Activated naive CD4-positive, alpha-beta T cell treated with anti-CD3 and anti-CD28 coated beads for 36 hours (primary cell): Measurements from ENCODE around the gene ITPRIP. TPM values are rescaled to one million over a fixed set of nuclear protein-coding genes. Genes with fewer than 3 reads are reported as not detected.
A peak's percentile ranks its signal among the peaks of the same experiment; 100 is the strongest.

Experiments used
- CTCF ChIA-PET: fragments of 350-600 bp; sonication (Branson Sonifier 250); formaldehyde crosslinking; loops from one replicate; lab custom pipeline; 2021; ENCODE audit warnings: antibody characterized with exemption; lab: Charles Lee
- DNase-seq: peaks from one replicate; pipeline ENCODE4 v3.0.0-alpha.2; 2020
- H3K27ac Mint-ChIP-seq: one replicate; pipeline ENCODE4 v1.8.0; 2021; ENCODE audit warnings: mild to moderate bottlenecking, mixed read lengths
- H3K27me3 Mint-ChIP-seq: one replicate; pipeline ENCODE4 v1.8.0; 2021; ENCODE audit warnings: low read depth, mixed read lengths
- H3K36me3 Mint-ChIP-seq: one replicate; pipeline ENCODE4 v1.8.0; 2021; ENCODE audit warnings: low read depth, mixed read lengths
- H3K4me1 Mint-ChIP-seq: one replicate; pipeline ENCODE4 v1.8.0; 2021; ENCODE audit warnings: low read depth, mixed read lengths
- H3K4me3 Mint-ChIP-seq: one replicate; pipeline ENCODE4 v1.8.0; 2021; ENCODE audit warnings: mild to moderate bottlenecking, moderate library complexity, mixed read lengths
- H3K9me3 Mint-ChIP-seq: one replicate; pipeline ENCODE4 v1.8.0; 2021; ENCODE audit warnings: mixed read lengths
- intact Hi-C: fragments of 100-400 bp; cut with micrococcal nuclease; formaldehyde crosslinking; loops from one replicate; pipeline ENCODE4 v1.15.1; 2023
- microRNA-seq: library from miRNA; unstranded; fragments of <30 nt; microRNA quantifications from one replicate; pipeline ENCODE4 v1.2.0, GENCODE V29; 2022; ENCODE audit warnings: borderline microRNAs expressed, borderline replicate concordance
- total RNA-seq, 2 experiments: library from RNA; stranded (reverse); gene quantifications; one replicate each; pipeline ENCODE4 v1.2.3, GENCODE V29; 2021

Gene ITPRIP
- total RNA-seq, 2 experiments from 2014 or later = 24.5 to 25.3 TPM

DNA sequence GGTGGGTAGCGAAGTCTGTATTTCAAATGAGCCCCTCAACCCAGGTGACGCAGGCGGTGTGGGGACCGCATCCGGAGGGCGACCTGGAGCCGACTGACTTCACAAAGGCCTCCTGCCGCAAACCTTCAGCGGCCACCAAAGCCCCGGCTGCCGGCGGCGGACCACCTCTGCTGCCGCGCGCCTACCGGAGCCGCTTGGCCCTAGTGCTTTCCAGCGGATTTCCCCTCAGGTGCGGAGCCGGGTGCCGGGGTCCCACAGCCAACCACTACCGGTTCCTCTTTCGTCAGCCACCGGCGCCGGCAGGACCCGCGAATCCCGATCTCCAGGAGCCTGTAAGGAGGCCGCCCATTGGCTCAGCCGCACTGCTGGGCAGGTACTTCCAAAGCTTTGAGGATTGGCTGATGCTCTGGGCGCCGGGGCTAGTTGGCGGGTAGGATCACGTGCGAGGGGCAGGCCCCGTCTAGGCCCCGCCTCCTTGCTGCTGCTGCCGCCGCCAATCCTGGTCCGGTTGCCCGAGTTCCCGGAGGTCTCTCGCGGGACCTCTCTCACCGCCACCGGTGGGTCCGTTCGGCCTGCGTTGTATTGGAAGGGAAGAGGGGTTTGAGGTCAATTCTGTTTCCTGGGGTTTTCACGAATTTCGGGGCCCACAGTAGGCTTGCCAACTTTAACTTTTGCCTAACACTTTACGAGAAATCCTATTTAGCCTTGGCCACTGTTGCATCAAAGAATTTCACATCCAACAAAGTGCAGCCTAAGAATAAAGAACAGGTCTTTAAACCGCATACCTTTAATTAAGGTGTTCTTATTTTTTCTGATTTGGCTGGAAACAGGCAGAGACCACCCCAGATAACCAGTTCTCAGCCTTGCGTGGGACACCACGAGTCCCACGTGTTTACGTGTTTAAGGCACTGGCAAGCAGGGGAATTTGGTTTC, 69.3 kb downstream of the ITPRIP start, which contains the start of gene GSTO2:
Gene GSTO2, plus strand, starts transcription at position 472 of the 933 bp plus-strand sequence. CDS start 5,732 bp downstream, outside the sequence.
- peak; percentile 99 for DNase-seq
- intact Hi-C loops = loop anchor here (1.0 to 5.0 kb wide), 14 partner anchors 9 to 360 kb away; partner anchors contain the start of genes CFAP43, CFAP58, ITPRIP and STN1
- peak within 1 kb of the TSS; percentile 84 for H3K4me3 Mint-ChIP-seq
- peaks cover 40% of the 10 kb centered on the region for H3K4me1 Mint-ChIP-seq
- no peaks in the 10 kb centered on the region for H3K9me3 Mint-ChIP-seq
- H3K27me3 Mint-ChIP-seq = no peaks in the 10 kb centered on the region
- CTCF ChIA-PET = interaction anchor here (0.7 to 1.2 kb wide), 4 partner anchors 38 to 83 kb away, joined by 3 to 5 read pairs (median 3); no protein-coding TSS in a partner anchor
- H3K27ac Mint-ChIP-seq = peak within 1 kb of the TSS; percentile 99
- H3K36me3 Mint-ChIP-seq = peaks cover 39% of the 10 kb centered on the region

- H3K36me3 Mint-ChIP-seq = peaks cover 44% of the 10 kb centered on the region
- no peaks in the 10 kb centered on the region for H3K27me3 Mint-ChIP-seq
- CTCF ChIA-PET = no interaction called here
- H3K4me1 Mint-ChIP-seq = peaks cover 46% of the 10 kb centered on the region
- H3K4me3 Mint-ChIP-seq = peak overlapping the region; percentile 84
- intact Hi-C loops = loop anchor here (1.0 to 5.0 kb wide), 9 partner anchors 8 to 360 kb away; no protein-coding TSS in a partner anchor
- H3K27ac Mint-ChIP-seq = peak overlapping the region; percentile 99
- H3K9me3 Mint-ChIP-seq = no peaks in the 10 kb centered on the region
- DNase-seq = no peak
Observed at GRCh38 chr10:104268405-104268712, 69.9 kb downstream of the ITPRIP start.

DNA sequence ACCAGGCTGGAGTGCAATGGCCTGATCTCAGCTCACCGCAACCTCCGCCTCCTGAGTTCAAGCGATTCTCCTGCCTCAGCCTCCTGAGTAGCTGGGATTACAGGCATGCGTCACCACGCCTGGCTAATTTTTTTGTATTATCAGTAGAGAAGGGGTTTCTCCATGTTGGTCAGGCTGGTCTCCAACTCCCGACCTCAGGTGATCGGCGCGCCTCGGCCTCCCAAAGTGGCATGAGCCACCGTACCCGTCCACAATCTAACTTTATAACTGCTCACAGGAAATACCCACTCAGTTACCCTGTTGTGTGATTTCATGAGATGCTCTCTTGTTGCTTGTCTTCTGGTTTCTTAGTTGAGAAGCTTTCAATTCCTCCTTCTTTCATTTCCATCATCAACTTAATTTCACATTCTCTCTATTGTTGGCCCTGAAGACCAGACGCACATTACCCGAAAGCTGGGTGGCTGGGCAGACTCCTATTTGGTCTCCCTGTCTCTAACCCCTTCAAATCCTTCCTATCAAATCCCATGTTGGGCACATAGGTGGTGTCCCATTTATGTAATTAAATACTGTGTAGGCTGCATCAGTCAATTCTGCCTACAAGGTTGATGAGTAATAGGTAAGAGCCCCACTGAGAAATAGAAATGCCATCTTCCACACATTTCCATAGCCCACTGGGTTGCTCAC, 70.4 kb downstream of the ITPRIP start:
- intact Hi-C loops = loop anchor here (1.0 to 5.0 kb wide), 9 partner anchors 8 to 359 kb away; no protein-coding TSS in a partner anchor
- Mint-ChIP-seq H3K27ac (peak overlapping the region; percentile 99), H3K4me1 (peaks cover 48% of the 10 kb centered on the region), H3K4me3 (peak overlapping the region; percentile 84), H3K27me3 (no peaks in the 10 kb centered on the region), H3K36me3 (peaks cover 45% of the 10 kb centered on the region), H3K9me3 (no peaks in the 10 kb centered on the region)
- peak; percentile 65 for DNase-seq
- CTCF ChIA-PET = interaction anchor here (1.4 kb wide), 1 partner anchor 13 kb away, joined by 6 read pairs; the partner anchor contains the start of gene GSTO1

GRCh38 chr10:104264783-104265182, 73.5 kb downstream of the ITPRIP start:
- Mint-ChIP-seq H3K9me3 (no peaks in the 10 kb centered on the region), H3K27ac (peak overlapping the region; percentile 85), H3K27me3 (no peaks in the 10 kb centered on the region), H3K4me3 (no peak overlapping the region), H3K36me3 (peaks cover 70% of the 10 kb centered on the region), H3K4me1 (peaks cover 75% of the 10 kb centered on the region)
- CTCF ChIA-PET = interaction anchor here (1.8 to 2.0 kb wide), 2 partner anchors 9 to 375 kb away, joined by 5 to 7 read pairs; no protein-coding TSS in a partner anchor
- DNase-seq = no peak
- intact Hi-C loops = loop anchor here (5.0 kb wide), 1 partner anchor 282 kb away; no protein-coding TSS in a partner anchor

GRCh38 chr10:104262055-104262454, 76.2 kb downstream of the ITPRIP start:
- Mint-ChIP-seq H3K4me3 (peak overlapping the region; percentile 38), H3K36me3 (peaks cover 76% of the 10 kb centered on the region), H3K27ac (peak overlapping the region; percentile 96), H3K4me1 (peaks cover 84% of the 10 kb centered on the region), H3K27me3 (no peaks in the 10 kb centered on the region), H3K9me3 (no peaks in the 10 kb centered on the region)
- DNase-seq = no peak
- intact Hi-C loops = no loop called here
- CTCF ChIA-PET = interaction anchor here (0.7 to 6.2 kb wide), 4 partner anchors 12 to 132 kb away, joined by 3 to 33 read pairs (median 4); no protein-coding TSS in a partner anchor

GRCh38 chr10:104260775-104261115, 77.5 kb downstream of the ITPRIP start:
- Mint-ChIP-seq H3K4me1 (peaks cover 85% of the 10 kb centered on the region), H3K36me3 (peaks cover 71% of the 10 kb centered on the region), H3K4me3 (peak overlapping the region; percentile 55), H3K27me3 (no peaks in the 10 kb centered on the region), H3K9me3 (no peaks in the 10 kb centered on the region), H3K27ac (peak overlapping the region; percentile 96)
- intact Hi-C loops = loop anchor here (1.0 kb wide), 2 partner anchors 8 to 28 kb away; partner anchors contain the start of gene CFAP43
- DNase-seq = no peak
- CTCF ChIA-PET = interaction anchor here (0.9 to 6.2 kb wide), 3 partner anchors 14 to 91 kb away, joined by 3 to 33 read pairs (median 3); no protein-coding TSS in a partner anchor

GRCh38 chr10:104259999-104260774, 78.1 kb downstream of the ITPRIP start:
- CTCF ChIA-PET = interaction anchor here (0.9 to 6.2 kb wide), 3 partner anchors 14 to 91 kb away, joined by 3 to 33 read pairs (median 3); no protein-coding TSS in a partner anchor
- peak overlapping the region; percentile 55 for H3K4me3 Mint-ChIP-seq
- H3K27me3 Mint-ChIP-seq = no peaks in the 10 kb centered on the region
- DNase-seq = no peak
- H3K27ac Mint-ChIP-seq = peak overlapping the region; percentile 96
- intact Hi-C loops = loop anchor here (1.0 kb wide), 2 partner anchors 8 to 28 kb away; partner anchors contain the start of gene CFAP43
- H3K4me1 Mint-ChIP-seq = peaks cover 80% of the 10 kb centered on the region
- peaks cover 71% of the 10 kb centered on the region for H3K36me3 Mint-ChIP-seq
- H3K9me3 Mint-ChIP-seq = no peaks in the 10 kb centered on the region

Small RNA genes within 50 kb of the gene (microRNA-seq; reads per million reads assigned to microRNA genes)
- not detected for gene MIR4482

Other genes starting within 250 kb of the ITPRIP start
- 10 to 100 TPM; 17.0 to 18.5 TPM for gene SFR1, start 216.3 kb downstream of the ITPRIP start, total RNA-seq
- gene CFAP43, start 106.1 kb downstream of the ITPRIP start, total RNA-seq = not detected
- 100 to 1,000 TPM; 197 to 201 TPM for gene GSTO1, start 83.6 kb downstream of the ITPRIP start, total RNA-seq
- gene GSTO2, start 69.3 kb downstream of the ITPRIP start, total RNA-seq = 1 to 10 TPM; 3.0 to 3.6 TPM
- gene CFAP58, start 15.4 kb upstream of the ITPRIP start, total RNA-seq = under 1 TPM; 0.59 to 0.86 TPM